ENCODE results near the gene ERC1.
A peak's percentile ranks its signal among the peaks of the same experiment; 100 is the strongest.

The ERC1 gene

DNA sequence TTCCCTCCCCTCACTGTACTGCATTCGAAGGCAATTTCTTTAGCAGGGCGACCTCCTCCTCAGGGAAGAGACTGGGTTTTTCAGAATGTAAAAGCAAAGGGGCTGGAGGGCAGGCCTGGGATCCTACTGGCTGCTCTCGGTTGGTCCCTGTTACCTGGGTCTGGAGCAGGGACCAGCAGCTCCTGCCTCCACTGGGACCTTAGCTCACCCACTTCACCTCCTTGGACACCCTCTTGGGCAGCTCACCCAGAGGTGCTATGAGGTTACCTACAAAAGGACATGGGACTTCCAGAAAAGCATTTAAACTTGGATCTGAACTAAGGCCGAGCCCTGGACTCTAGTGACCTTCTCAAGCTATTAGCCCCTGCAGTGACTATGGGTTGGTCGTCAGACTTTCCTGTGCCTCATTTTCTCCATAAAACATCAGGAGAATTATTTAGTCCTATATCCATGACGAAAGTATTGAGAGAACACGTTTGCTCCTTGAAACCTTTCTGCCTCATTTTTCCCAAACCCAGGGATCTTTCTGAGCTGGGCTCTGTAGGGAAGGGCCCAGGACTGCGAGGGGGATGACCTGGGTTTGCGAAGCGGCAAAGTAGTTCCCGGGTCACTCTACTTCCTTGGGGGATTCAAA, 538.3 kb downstream of the ERC1 start:
- no peak for DNase-seq

DNA sequence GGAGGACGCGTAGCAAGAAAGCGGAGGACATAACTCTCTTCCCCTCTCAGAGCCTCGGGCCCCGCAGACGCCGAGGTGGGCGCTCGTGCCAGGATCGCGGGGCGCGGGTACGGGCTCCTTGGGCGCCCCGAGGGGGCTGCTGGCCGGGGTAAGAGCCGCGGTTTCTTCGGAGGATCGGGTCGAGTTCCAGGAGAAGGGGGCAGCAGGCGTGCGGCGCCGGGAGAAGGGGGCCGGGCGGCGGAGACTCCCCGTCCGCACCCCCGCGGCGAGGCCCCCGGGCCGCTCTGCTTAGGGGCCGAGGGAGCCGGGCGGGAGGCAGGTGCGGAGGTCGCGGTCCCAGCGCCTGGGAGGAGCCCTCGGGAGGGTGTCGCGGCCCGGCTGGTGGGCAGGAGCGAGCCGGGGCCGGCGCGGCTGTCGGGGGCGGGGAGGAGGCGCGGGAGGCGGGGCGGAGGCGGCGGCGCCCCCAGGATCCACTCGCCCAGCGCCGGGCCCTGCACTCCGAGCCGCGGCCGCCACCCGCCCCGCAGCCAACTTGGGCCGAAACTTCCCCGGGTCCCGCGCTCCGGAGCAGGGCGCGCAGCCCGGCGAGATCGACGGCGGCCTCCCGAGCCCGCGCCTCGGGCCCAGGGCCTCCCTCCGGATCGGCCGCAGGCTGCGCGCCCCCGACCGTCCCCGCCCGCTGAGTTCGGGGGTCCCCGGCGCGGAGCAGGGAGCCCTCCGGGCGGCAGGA, 539.0 kb downstream of the ERC1 start:
- no peak for DNase-seq

DNA sequence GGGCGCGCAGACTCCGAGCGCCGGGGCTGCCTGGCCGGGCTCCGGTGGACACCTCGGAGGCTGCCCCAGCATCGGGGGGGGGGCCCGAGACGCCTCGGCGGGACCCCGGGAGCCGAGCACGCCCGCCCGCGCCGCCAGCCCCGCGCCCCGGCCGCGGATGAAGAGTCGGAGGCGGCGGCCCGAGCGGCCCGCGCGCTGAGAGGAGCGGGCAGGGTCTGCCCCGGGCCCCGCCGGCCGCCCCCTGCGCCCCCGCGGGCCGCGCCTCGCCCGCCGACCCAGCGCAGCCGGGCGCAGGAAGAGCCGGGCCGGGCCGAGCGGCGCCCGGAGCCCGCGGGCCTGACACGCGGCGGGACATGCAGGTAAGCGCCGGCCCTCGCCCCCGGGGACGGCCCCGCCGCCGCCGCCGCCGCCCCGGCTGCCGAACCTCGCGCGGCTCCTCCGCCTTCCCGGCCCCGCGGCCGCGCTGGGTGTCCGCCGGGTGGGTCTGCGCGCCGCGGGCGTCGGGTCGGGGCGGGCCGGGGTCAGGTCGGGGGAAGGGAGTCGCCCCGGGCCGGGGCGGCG, 539.6 kb downstream of the ERC1 start:
- no peak for DNase-seq

DNA sequence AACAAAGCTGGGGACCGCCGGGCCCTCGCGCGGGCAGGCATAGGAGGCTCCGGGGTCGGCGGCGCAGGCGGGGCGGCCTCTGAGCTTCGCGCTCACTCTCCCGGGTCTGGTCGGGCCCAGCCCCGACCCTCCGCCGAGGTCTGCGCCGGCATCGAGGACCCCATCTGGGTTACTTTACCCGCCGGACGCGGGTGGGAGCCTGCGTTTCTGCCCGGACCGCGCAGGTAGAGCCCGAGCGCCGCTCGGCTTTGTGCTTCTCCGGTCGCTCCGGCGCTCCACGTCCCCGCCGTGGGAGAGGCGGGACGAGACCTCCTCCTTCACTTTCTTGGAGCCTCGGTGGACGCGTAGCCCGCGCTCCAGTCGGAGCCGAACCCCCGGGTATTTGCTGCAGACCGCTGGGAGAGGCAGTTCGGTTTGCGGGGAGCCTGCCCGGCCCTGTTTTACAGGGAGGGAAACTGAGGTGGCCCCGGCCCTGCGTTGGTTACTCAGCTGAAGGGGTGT, 540.2 kb downstream of the ERC1 start:
- no peak for DNase-seq

DNA sequence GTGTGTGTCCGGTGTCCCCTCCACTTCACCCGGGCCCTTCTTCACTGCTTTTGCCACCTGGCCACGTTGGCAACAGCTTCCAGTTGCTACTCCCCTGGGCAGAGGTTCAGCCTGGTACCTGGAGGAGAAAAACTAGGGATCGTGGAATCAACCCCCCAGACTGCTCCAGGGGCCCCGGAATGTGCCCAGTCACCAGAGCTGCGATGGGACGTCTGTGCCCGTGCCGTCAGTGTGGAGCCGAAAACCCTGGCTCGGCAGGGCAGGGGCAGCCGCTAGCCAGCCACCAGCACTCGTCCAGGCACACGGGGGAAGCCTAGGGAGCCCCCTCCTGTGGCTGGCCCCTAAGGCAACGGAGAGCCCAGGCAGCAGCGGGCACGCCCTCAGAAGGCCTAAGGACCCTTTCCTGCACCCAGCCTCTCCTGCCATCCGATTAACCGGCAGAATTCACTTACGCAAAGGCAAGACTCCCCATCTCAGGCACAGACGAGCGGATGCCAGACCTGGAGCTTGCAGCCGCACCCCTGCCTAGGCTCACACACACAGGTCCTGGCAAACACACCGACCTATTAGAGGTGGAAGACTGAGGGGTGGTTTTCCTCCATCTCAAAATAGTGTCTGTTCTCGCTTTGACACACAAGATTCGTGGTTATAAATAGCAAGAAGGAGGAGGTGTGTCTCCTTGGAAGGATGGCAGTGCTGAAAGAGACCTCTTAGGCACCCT, 540.8 kb downstream of the ERC1 start:
- DNase-seq, result no peak

DNA sequence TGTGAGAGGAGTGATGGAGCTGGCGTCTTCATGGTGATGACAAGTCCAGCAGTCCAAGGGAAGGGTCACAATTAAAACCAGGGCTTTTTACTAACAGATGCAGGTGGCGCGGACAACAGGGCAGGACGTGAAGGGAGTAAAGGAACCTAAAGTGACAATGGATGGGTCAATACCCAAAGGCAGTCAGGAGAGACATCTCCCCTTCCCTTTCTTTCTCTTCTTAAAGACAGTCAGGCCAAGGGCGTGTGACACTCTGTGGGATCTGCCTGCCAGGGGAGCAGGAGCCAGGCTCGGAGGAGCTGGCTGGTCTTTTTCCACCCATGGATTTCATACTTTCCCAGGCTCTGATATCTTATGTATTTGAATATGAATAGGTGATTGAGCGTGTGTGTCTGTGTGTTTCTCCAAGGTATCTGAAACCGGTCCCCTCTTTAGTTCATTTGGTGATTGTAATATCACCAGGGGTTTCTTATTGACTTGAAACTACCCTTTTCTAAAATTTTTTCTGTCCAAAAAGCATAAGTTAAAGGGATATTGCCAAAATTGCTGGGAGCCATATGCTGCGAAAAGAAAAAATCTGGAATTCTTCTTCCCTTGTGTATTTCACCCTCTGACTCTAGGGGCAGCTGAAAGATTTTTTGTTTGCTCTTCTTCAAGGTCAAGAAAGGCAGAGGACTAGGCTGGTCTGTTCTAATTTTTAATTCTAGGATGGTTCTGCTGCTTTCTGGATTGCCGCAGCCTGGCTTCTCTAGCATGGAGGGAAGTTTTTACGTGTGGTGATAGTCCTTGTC, 541.5 kb downstream of the ERC1 start:
- no peak for DNase-seq

DNA sequence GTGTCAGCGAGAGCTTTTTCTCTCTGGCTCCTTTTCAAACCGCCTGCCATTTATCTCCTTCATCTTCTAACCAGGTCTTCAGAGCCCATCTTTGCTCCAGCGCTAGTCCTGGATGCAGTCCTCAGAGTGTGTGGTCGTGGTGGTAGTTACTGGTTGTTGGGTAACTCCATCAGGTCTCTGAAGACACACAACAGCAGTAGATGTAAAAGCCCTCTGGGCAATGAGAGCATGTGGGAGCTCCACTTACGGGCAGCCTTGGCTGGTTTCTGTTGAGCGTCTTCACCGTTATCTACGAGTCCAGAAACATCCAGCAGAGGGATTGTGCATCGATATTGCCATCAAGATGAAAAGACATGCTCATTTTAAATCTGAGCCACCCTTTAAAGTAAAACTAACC, 542.2 kb downstream of the ERC1 start:
- DNase-seq, result peak; percentile 7

DNA sequence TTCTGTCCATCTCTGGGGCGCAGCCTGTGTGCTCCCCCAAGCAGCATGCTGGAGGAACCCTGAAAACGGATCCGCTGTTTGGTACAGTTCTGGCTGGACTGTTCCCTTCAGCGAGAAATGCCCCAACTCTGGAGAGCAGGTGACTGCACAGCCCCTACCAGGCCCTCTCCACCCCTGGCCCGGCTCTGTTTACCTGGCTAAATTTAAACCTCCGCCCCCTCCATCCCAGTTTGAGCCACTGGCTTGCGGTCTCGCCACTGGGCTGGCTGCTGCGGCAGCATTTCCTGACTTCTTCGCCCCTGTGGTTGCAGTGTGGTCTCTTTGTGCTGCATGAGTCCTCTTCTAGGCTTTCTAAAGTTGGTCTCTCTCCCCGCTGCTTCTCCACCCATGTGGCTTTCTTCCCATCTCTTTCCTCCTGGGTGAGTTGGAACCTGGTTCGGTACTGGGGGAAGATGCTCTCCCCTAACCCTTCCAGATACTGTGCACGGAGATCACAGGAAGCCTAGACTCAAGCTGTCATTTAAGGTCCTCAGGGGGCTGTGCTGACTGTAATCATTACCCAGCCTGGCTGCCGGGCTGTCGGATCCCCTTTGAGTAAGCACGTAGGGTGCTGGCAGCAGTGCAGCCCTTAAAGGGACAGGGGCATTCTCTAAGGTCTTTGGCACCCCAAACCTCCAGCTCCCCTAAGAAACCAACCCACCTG, 542.7 kb downstream of the ERC1 start:
- DNase-seq, result peak; percentile 13

DNA sequence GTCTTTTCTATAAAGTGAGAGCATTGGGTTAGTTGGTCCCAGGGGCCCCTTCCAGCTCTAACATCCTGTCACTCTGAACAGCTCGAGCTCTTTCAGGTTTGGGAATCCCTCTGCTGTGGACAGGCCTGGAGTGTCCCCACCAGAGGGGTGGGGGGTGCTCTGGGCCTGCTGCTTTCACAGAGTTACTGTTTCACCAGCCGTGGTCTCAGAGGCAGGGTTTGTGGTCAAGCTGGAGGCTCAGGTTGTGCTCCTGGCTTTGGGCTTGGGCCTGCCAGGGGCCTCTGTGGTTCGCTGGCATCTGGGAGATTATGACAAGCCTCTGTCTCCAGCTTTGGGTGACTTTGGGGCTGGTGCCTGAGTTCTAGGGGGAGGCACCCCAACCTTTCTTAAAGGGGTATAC, 543.7 kb downstream of the ERC1 start:
- DNase-seq, result no peak

DNA sequence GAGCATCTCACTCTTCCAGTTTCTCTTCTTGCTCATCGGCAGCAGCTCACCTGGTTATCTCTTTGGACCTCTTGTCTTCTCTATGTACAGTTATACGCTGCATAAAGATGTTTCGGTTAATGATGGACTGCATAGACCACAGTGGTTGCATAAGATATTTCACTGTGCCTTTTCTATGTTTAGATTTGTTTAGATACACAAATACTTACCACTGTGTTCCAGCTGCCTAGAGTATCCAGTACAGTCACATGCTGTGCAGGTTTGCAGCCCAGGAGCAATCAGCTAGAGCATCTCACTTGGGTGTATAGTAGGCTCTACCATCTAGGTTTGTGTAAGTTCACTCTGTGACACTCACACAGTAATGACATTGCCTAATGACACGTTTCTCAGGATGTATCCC, 545.8 kb downstream of the ERC1 start:
- no peak for DNase-seq

DNA sequence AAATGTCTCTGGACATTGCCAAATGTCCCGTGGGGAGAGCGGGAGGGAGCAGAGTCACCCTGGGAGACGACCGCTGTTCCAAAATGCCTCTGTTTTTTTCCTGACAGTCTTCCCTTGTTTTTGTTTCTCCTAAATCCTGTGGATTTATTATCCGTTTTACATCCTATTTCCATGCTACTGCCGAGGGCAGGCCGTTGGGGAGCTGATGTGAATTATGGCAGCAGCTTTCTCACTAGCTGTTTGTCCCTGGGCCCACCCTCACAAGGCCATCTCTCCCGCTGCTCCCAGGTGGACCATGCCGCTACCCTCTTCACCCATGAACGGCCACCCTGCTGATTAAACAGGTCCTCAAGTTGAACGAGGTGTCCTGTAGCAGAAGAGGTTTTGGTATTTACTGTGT, 548.1 kb downstream of the ERC1 start:
- no peak for DNase-seq

DNA sequence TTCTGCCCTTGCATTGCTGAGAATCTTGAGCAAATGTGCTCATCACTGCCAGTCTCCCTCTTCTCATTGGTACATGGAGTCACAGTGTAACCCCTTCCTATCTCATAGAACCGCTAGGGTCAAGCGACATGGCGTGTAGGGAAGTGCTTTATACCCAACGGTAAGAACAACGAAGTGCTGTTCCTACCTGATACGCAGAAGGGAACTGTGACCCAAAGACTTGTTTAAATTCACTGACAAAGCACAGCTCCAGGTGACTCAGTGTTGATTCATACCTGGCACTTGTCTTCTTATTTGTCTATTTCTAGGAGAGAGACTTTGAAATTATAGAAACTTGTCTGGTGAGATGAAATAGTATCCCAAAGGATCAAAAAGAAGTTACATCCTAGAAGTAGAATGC, 549.7 kb downstream of the ERC1 start:
- DNase-seq, result no peak

DNA sequence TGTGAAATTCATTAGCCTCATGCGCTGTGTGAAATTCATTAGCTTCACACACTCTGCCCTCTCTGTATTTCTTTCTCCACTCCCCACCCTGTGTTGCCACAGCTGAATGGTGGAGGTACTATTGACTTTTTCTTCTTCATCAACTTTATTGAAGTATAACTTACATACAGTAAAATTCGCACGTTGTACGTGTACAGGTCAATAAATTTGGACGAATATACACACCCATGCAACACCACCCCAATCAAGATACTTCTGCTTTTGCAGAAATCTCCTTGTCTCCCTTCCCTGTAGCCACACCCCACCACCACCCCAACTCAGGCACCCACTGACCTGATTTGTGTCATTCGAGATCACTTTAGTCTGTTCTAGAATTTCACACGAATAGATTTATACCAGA, 551.6 kb downstream of the ERC1 start:
- DNase-seq, result no peak

DNA sequence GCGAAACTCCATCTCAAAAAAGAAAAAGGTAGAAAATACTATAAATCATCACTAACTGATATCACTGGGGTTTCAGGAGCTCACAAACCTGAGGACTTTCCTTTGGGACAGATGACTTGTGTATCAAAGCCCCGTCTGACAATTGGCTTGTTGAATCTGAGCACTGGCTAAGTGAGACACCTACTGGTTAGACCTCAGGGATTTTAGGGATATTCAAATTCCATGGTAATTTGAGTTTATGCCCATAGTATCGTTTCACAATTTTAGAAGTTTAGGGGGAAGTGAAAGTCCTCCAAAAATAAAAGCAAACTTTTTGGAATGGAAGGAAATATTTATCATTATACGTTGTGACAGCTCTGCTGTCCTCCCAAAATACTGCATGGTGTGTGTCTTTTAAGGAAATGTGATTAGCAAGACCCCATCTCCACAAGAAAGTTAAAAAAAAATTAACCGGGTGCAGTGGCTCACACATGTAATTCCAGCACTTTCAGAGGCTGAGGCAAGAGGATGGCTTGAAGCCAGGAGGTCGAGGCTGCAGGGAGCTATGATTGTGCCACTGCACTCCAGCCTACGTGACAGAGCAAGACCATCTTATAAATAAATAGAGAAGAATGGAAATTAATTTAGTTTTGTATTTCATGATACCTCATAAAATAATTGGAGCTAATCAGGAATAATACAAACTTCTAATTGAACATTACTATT, 554.1 kb downstream of the ERC1 start:
- DNase-seq, result no peak
